WTC11 (cell line): Measurements from ENCODE around the gene VEZT. TPM values are rescaled to one million over a fixed set of nuclear protein-coding genes. Genes with fewer than 3 reads are reported as not detected.

ENCODE experiments used
- ATAC-seq: fragments of 200-7000 bp; cut with Tn5 transposase; 2 replicates; pipeline ENCODE4 v1.10.0; 2021; ENCODE audit warnings: mild to moderate bottlenecking, moderate library complexity
- CTCF ChIA-PET: fragments of 300-600 bp; sonication (Branson Sonifier 250); formaldehyde crosslinking; loops from one replicate; lab custom pipeline; 2021; ENCODE audit warnings: antibody characterized with exemption; lab: Charles Lee
- POLR2A ChIA-PET: fragments of 350-600 bp; sonication (Branson Sonifier 250); formaldehyde crosslinking; loops from one replicate; lab custom pipeline; 2021; ENCODE audit warnings: antibody characterized with exemption; lab: Charles Lee
- DNase-seq: peaks from one replicate; pipeline ENCODE4 v3.0.0; 2021; ENCODE audit warnings: low spot score
- H3K27ac Mint-ChIP-seq: 2 replicates; pipeline ENCODE4 v1.8.0; 2021; ENCODE audit warnings: mixed read lengths
- H3K27me3 Mint-ChIP-seq: 2 replicates; pipeline ENCODE4 v1.8.0; 2021; ENCODE audit warnings: low read depth, mild to moderate bottlenecking, moderate library complexity, mixed read lengths
- H3K36me3 Mint-ChIP-seq: 2 replicates; pipeline ENCODE4 v1.8.0; 2021; ENCODE audit warnings: mixed read lengths
- H3K4me1 Mint-ChIP-seq: 2 replicates; pipeline ENCODE4 v1.8.0; 2022; ENCODE audit warnings: mixed read lengths
- H3K4me3 Mint-ChIP-seq: 2 replicates; pipeline ENCODE4 v1.8.0; 2021; ENCODE audit warnings: mild to moderate bottlenecking, moderate library complexity, mixed read lengths
- H3K9me3 Mint-ChIP-seq: 2 replicates; pipeline ENCODE4 v1.8.0; 2021; ENCODE audit warnings: mixed read lengths
- ATF1 ChIP-seq: sonication (generic); formaldehyde crosslinking; IDR thresholded peaks from 2 replicates; pipeline ENCODE4 v1.8.1; 2023; ENCODE audit warnings: mild to moderate bottlenecking, moderate library complexity, missing genetic modification reagents
- ATF2 ChIP-seq: sonication (generic); formaldehyde crosslinking; IDR thresholded peaks from 2 replicates; pipeline ENCODE4 v1.8.1; 2022; ENCODE audit warnings: low read depth, missing genetic modification reagents, borderline replicate concordance
- ATF6 ChIP-seq: sonication (generic); formaldehyde crosslinking; IDR thresholded peaks from 2 replicates; pipeline ENCODE4 v1.8.1; 2023; ENCODE audit warnings: mild to moderate bottlenecking, missing genetic modification reagents
- E2F1 ChIP-seq: sonication (generic); formaldehyde crosslinking; IDR thresholded peaks from 2 replicates; pipeline ENCODE4 v1.8.0; 2022; ENCODE audit warnings: mild to moderate bottlenecking, missing genetic modification reagents
- ETV6 ChIP-seq: sonication (generic); formaldehyde crosslinking; IDR thresholded peaks from 2 replicates; pipeline ENCODE4 v1.8.1; 2022; ENCODE audit warnings: mild to moderate bottlenecking, missing genetic modification reagents
- FOXK1 ChIP-seq: sonication (generic); formaldehyde crosslinking; IDR thresholded peaks from 2 replicates; pipeline ENCODE4 v1.8.0; 2022; ENCODE audit warnings: mild to moderate bottlenecking, moderate library complexity, missing genetic modification reagents
- IRF1 ChIP-seq: sonication (generic); formaldehyde crosslinking; IDR thresholded peaks from 2 replicates; pipeline ENCODE4 v1.8.0; 2023; ENCODE audit warnings: missing genetic modification reagents
- JAZF1 ChIP-seq: fragments of 250-450 bp; sonication (Bioruptor Pico); IDR thresholded peaks from 2 replicates; pipeline ENCODE4 v1.9.0; 2021; ENCODE audit warnings: moderate library complexity, mild to moderate bottlenecking, inconsistent platforms
- MXD4 ChIP-seq: fragments of 250-450 bp; sonication (Bioruptor Pico); IDR thresholded peaks from 2 replicates; pipeline ENCODE4 v1.8.0; 2021; ENCODE audit warnings: mild to moderate bottlenecking, moderate library complexity, borderline replicate concordance
- RORB ChIP-seq: fragments of 250-450 bp; sonication (Bioruptor Pico); IDR thresholded peaks from 2 replicates; pipeline ENCODE4 v1.9.0; 2021; ENCODE audit warnings: mild to moderate bottlenecking
- ZNF138 ChIP-seq: sonication (generic); formaldehyde crosslinking; conservative IDR thresholded peaks from 2 replicates; pipeline ENCODE4 v1.8.1; 2022; ENCODE audit warnings: mild to moderate bottlenecking, moderate library complexity, missing genetic modification reagents
- ZNF219 ChIP-seq: sonication (generic); formaldehyde crosslinking; IDR thresholded peaks from 2 replicates; pipeline ENCODE4 v1.8.0; 2023; ENCODE audit warnings: missing genetic modification reagents, mild to moderate bottlenecking, borderline replicate concordance
- ZNF263 ChIP-seq: sonication (generic); formaldehyde crosslinking; IDR thresholded peaks from 2 replicates; pipeline ENCODE4 v1.8.1; 2022; ENCODE audit warnings: low read depth, mild to moderate bottlenecking, moderate library complexity, missing genetic modification reagents
- ZNF317 ChIP-seq: sonication (generic); formaldehyde crosslinking; IDR thresholded peaks from 2 replicates; pipeline ENCODE4 v1.8.1; 2023; ENCODE audit warnings: low read depth, mild to moderate bottlenecking, moderate library complexity, missing genetic modification reagents, borderline replicate concordance
- ZNF423 ChIP-seq: fragments of 250-450 bp; sonication (Bioruptor Pico); IDR thresholded peaks from 2 replicates; pipeline ENCODE4 v2.1.2; 2022; ENCODE audit warnings: mild to moderate bottlenecking, moderate library complexity
- ZNF671 ChIP-seq: fragments of 250-450 bp; sonication (Bioruptor Pico); IDR thresholded peaks from 2 replicates; pipeline ENCODE4 v1.8.0; 2021; ENCODE audit warnings: mild to moderate bottlenecking
- ZSCAN18 ChIP-seq: fragments of 250-450 bp; sonication (Bioruptor Pico); IDR thresholded peaks from 2 replicates; pipeline ENCODE4 v2.1.2; 2022; ENCODE audit warnings: mild to moderate bottlenecking, moderate library complexity
- total RNA-seq: library from RNA; stranded (reverse); gene quantifications from 3 replicates; pipeline ENCODE4 v1.2.3, GENCODE V29; 2021
- TF ChIP-seq, protein P1 (sequence below): fragments of 250-450 bp; sonication (Bioruptor Pico); IDR thresholded peaks from 2 replicates; pipeline ENCODE4 v1.9.0; 2021; ENCODE audit warnings: moderate library complexity, mild to moderate bottlenecking, inconsistent platforms, borderline replicate concordance
- TF ChIP-seq, protein P2 (sequence below): sonication (generic); formaldehyde crosslinking; IDR thresholded peaks from 2 replicates; pipeline ENCODE4 v1.8.0; 2022; ENCODE audit warnings: mild to moderate bottlenecking, missing genetic modification reagents
- TF ChIP-seq, protein P3 (sequence below): fragments of 250-450 bp; sonication (Bioruptor Pico); IDR thresholded peaks from 2 replicates; pipeline ENCODE4 v1.9.0; 2021; ENCODE audit warnings: mild to moderate bottlenecking
- TF ChIP-seq, protein P4 (sequence below): sonication (generic); formaldehyde crosslinking; IDR thresholded peaks from 2 replicates; pipeline ENCODE4 v1.8.0; 2023; ENCODE audit warnings: mild to moderate bottlenecking, missing genetic modification reagents

The VEZT gene
- total RNA-seq, 1 experiment from 2014 or later = 54.5 TPM

DNA sequence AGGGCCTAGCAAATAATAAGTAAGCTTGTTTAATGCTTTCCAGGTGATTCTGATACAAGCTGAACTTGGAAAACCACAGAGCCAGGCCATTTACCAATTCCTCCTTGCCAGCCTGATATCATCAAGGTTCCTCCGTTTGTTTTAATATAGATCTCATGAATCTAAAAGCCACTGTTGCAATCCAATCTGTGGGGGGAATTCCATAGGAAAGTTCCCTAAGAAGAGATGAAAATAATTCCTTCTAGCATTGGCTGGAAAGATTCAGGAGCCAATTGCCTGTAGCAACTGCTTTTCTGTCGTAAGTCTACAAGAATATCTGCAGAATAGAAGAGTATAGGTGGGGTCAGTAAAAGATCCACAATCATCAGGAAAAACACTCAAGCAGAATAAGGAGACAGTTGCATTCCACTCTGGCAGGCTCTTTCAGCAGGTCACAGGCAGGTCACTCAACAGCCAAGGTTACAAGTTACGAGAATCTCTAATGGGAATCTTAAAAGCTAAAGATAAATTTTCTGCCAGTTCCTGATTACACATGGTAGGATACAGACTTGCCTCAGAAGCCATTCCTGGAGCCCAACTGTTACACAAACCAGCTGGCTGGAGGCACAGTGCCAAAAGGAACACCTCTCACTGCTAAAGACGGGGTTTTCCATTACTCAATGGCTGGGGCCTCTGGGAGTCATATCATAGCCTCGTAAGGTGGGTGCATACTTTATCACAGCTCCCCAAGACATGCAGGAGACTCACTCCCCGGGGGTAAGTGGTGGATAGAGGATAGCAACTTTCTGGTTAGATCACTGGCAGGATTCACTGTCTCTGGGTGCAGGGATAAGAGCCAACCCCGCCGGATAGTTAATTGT lies 44.0 kb upstream of the VEZT start:
- POLR2A ChIA-PET = no interaction called here
- no peak for DNase-seq
- H3K27ac Mint-ChIP-seq = peak overlapping the region; percentile 55
- no peaks in the 10 kb centered on the region for H3K9me3 Mint-ChIP-seq
- no peak for TF ChIP-seq ZNF671 (CRISPR knock-in tag)
- TF ChIP-seq ZNF263 (CRISPR knock-in tag) = no peak
- TF ChIP-seq ZNF317 (CRISPR knock-in tag) = no peak
- TF ChIP-seq ATF1 (CRISPR knock-in tag) = no peak
- TF ChIP-seq, protein P1, sequence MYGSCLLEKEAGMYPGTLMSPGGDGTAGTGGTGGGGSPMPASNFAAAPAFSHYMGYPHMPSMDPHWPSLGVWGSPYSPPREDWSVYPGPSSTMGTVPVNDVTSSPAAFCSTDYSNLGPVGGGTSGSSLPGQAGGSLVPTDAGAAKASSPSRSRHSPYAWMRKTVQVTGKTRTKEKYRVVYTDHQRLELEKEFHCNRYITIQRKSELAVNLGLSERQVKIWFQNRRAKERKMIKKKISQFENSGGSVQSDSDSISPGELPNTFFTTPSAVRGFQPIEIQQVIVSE (CRISPR knock-in tag) = no peak
- TF ChIP-seq, protein P2, sequence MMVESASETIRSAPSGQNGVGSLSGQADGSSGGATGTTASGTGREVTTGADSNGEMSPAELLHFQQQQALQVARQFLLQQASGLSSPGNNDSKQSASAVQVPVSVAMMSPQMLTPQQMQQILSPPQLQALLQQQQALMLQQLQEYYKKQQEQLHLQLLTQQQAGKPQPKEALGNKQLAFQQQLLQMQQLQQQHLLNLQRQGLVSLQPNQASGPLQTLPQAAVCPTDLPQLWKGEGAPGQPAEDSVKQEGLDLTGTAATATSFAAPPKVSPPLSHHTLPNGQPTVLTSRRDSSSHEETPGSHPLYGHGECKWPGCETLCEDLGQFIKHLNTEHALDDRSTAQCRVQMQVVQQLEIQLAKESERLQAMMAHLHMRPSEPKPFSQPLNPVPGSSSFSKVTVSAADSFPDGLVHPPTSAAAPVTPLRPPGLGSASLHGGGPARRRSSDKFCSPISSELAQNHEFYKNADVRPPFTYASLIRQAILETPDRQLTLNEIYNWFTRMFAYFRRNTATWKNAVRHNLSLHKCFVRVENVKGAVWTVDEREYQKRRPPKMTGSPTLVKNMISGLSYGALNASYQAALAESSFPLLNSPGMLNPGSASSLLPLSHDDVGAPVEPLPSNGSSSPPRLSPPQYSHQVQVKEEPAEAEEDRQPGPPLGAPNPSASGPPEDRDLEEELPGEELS = no peak
- TF ChIP-seq ZNF423 (CRISPR knock-in tag) = no peak
- TF ChIP-seq ZNF219 (CRISPR knock-in tag) = no peak
- no peak for TF ChIP-seq ZSCAN18 (CRISPR knock-in tag)
- H3K27me3 Mint-ChIP-seq = no peaks in the 10 kb centered on the region
- peaks cover 11% of the 10 kb centered on the region for H3K4me1 Mint-ChIP-seq
- H3K36me3 Mint-ChIP-seq = peaks cover 16% of the 10 kb centered on the region
- CTCF ChIA-PET = no interaction called here
- no peak for ATAC-seq
- H3K4me3 Mint-ChIP-seq = no peak overlapping the region

DNA sequence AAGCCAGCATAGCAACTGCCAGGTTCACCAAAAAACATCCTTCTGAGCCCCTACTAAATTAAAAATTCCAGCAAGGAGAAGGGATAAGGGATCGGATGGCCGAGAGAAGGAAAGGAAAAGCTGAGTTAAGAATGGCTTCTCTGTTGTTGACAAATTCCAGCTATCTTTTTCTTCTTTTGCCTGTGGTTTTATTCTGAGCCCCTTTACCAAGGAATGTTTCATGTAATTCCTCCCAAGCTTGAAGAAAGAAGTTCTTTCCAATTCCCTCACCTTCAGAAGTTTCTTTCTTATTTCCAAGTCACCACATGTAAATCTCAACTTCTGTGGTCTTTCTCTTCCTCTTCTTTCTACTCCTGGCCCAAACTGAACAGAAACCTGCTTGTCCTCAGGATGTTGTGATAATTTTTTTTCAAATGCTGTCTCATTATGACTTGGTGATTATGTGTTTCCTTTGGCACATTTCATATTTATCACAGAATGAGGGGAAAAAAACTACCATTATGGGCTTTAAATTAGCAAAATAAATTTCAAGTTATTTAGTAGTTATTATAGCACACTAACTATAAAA lies 40.3 kb upstream of the VEZT start:
- CTCF ChIA-PET = no interaction called here
- Mint-ChIP-seq H3K27ac (peak overlapping the region; percentile 55), H3K9me3 (no peaks in the 10 kb centered on the region), H3K27me3 (no peaks in the 10 kb centered on the region), H3K4me1 (peaks cover 11% of the 10 kb centered on the region), H3K36me3 (peaks cover 4% of the 10 kb centered on the region; the same call in 1 of the 2 replicates), H3K4me3 (no peak overlapping the region)
- POLR2A ChIA-PET = no interaction called here
- DNase-seq (no peak), ATAC-seq (no peak)
- TF ChIP-seq ATF6 (CRISPR knock-in tag) (no peak), ETV6 (no peak), RORB (CRISPR knock-in tag) (no peak), ZNF138 (CRISPR knock-in tag) (no peak), MXD4 (CRISPR knock-in tag) (no peak), ATF2 (no peak), FOXK1 (CRISPR knock-in tag) (no peak), JAZF1 (CRISPR knock-in tag) (no peak), E2F1 (CRISPR knock-in tag) (no peak), IRF1 (CRISPR knock-in tag) (no peak)
- TF ChIP-seq, protein P3, sequence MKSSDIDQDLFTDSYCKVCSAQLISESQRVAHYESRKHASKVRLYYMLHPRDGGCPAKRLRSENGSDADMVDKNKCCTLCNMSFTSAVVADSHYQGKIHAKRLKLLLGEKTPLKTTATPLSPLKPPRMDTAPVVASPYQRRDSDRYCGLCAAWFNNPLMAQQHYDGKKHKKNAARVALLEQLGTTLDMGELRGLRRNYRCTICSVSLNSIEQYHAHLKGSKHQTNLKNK (CRISPR knock-in tag) = no peak
- TF ChIP-seq, protein P4, sequence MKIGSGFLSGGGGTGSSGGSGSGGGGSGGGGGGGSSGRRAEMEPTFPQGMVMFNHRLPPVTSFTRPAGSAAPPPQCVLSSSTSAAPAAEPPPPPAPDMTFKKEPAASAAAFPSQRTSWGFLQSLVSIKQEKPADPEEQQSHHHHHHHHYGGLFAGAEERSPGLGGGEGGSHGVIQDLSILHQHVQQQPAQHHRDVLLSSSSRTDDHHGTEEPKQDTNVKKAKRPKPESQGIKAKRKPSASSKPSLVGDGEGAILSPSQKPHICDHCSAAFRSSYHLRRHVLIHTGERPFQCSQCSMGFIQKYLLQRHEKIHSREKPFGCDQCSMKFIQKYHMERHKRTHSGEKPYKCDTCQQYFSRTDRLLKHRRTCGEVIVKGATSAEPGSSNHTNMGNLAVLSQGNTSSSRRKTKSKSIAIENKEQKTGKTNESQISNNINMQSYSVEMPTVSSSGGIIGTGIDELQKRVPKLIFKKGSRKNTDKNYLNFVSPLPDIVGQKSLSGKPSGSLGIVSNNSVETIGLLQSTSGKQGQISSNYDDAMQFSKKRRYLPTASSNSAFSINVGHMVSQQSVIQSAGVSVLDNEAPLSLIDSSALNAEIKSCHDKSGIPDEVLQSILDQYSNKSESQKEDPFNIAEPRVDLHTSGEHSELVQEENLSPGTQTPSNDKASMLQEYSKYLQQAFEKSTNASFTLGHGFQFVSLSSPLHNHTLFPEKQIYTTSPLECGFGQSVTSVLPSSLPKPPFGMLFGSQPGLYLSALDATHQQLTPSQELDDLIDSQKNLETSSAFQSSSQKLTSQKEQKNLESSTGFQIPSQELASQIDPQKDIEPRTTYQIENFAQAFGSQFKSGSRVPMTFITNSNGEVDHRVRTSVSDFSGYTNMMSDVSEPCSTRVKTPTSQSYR = no peak
